Aorta (tissue), 5 donors: ENCODE data around the gene SLC24A3. TPM values are rescaled to one million over a fixed set of nuclear protein-coding genes. Genes with fewer than 3 reads are reported as not detected.

ENCODE experiments used
- ATAC-seq: fragments of 200-7000 bp; cut with Tn5 transposase; one replicate; pipeline ENCODE4 v1.9.1; 2022; ENCODE audit warnings: moderate library complexity; ENCODE audit not compliant: low FRiP score
- DNase-seq, 2 donors: peaks; one replicate each; pipeline ENCODE4 v3.0.0-alpha.2; 2020
- H3K27ac ChIP-seq, 2 donors: one replicate each; pipeline ENCODE4 v1.5.1; 2013; ENCODE audit warnings: low read length in 2 of 2, mild to moderate bottlenecking in 2 of 2, moderate library complexity in 2 of 2, control low read depth in 1 of 2, inconsistent platforms in 1 of 2, low read depth in 1 of 2
- H3K27me3 ChIP-seq, 2 donors: one replicate each; pipeline ENCODE4 v1.6.1; 2013; ENCODE audit warnings: control low read depth in 1 of 2, low read length in 1 of 2, mild to moderate bottlenecking in 1 of 2, moderate library complexity in 1 of 2; ENCODE audit not compliant: insufficient read depth in 2 of 2, control insufficient read depth in 1 of 2
- H3K36me3 ChIP-seq, 2 donors: one replicate each; pipeline ENCODE4 v1.6.1; 2013; ENCODE audit warnings: control low read depth in 1 of 2, low read length in 1 of 2, mild to moderate bottlenecking in 1 of 2; ENCODE audit not compliant: insufficient read depth in 2 of 2, control insufficient read depth in 1 of 2
- H3K4me1 ChIP-seq, 2 donors: one replicate each; pipeline ENCODE4 v1.6.1; 2013; ENCODE audit warnings: low read length in 2 of 2, control low read depth in 1 of 2, mild to moderate bottlenecking in 1 of 2, moderate library complexity in 1 of 2; ENCODE audit not compliant: insufficient read depth in 2 of 2, control insufficient read depth in 1 of 2
- H3K4me3 ChIP-seq, 2 donors: one replicate each; pipeline ENCODE4 v1.5.1; 2013; ENCODE audit warnings: low read length in 2 of 2, control low read depth in 1 of 2, mild to moderate bottlenecking in 1 of 2
- H3K9me3 ChIP-seq: one replicate; pipeline ENCODE4 v1.6.1; 2013; ENCODE audit warnings: mild to moderate bottlenecking, low read length; ENCODE audit not compliant: control insufficient read depth
- WGBS, 2 donors: extraction: QIAGEN DNeasy Blood & Tissue Kit; methylation state at CpG; one replicate each; pipeline ENCODE4 v1.1.7; 2013; 5-methylcytosine and 5-hydroxymethylcytosine counted together
- intact Hi-C, 2 donors: fragments of 100-400 bp; cut with DNase I; formaldehyde crosslinking; loops; one replicate each; pipeline versions ENCODE4 v1.14.2 to v1.15.0; 2022
- polyA plus RNA-seq, 2 donors: library from polyadenylated mRNA; stranded (reverse); fragments of 200-250 nt; gene quantifications; one replicate each; pipeline ENCODE4 v1.2.3, GENCODE V29; 2013
- total RNA-seq, 2 donors: library from RNA; stranded (reverse); fragmentation: NEBNext Ultra II Directional; extraction: Animal tissue kit (Norgen Biotek cat#: 25700); gene quantifications; one replicate each; pipeline ENCODE4 v1.2.1, GENCODE V29; 2021
- donor health status: healthy with polysubstance abuse.
- donor health status: Bipolar disorder and iron deficiency.
- donor health status: DM: no; HTN: no; CAD: no.
- donor health status: DM: no; HTN: no; CAD: no.
- donor health status: DM: yes; HTN: yes; CAD: no.

Gene SLC24A3
- total and polyA plus RNA-seq, 4 donors, result 8.8 to 24.9 (median 19.1) TPM

GRCh38 chr20:19412254-19412653 lies 199.8 kb downstream of the SLC24A3 start:
- intact Hi-C loops, result no loop called here
- H3K27me3 ChIP-seq, result no peaks in the 10 kb centered on the region
- 95 to 97% methylated on average over 3 of the region's 3 CpGs for WGBS, 2 donors
- ATAC-seq, result no peak
- no peak overlapping the region for H3K4me3 ChIP-seq
- H3K4me1 ChIP-seq, result peaks cover 0 to 5% of the 10 kb centered on the region in 2 donors
- no peak overlapping the region for H3K27ac ChIP-seq
- H3K9me3 ChIP-seq, result no peaks in the 10 kb centered on the region
- no peak for DNase-seq
- no peaks in the 10 kb centered on the region for H3K36me3 ChIP-seq

- H3K9me3 ChIP-seq, result peaks cover 2% of the 10 kb centered on the region
- intact Hi-C loops, result no loop called here
- WGBS, 2 donors, result 5 to 17% methylated on average over 1 of the region's 1 CpG
- no peak for DNase-seq
- no peak for ATAC-seq
- H3K36me3 ChIP-seq, result no peaks in the 10 kb centered on the region
- H3K4me1 ChIP-seq, result peaks cover 0 to 5% of the 10 kb centered on the region in 2 donors
- H3K27ac ChIP-seq, result no peak overlapping the region
- no peaks in the 10 kb centered on the region for H3K27me3 ChIP-seq
- H3K4me3 ChIP-seq, result no peak overlapping the region
Observed at GRCh38 chr20:19414600-19414999, 202.2 kb downstream of the SLC24A3 start.

GRCh38 chr20:19415786-19416185 lies 203.3 kb downstream of the SLC24A3 start:
- Histone ChIP-seq H3K4me3 (no peak overlapping the region), H3K27ac (no peak overlapping the region), H3K4me1 (peaks cover 0 to 5% of the 10 kb centered on the region in 2 donors), H3K36me3 (no peaks in the 10 kb centered on the region), H3K27me3 (no peaks in the 10 kb centered on the region), H3K9me3 (peaks cover 2% of the 10 kb centered on the region)
- intact Hi-C loops, result no loop called here
- WGBS, 2 donors, result 90 to 97% methylated on average over 1 of the region's 1 CpG
- no peak for ATAC-seq
- DNase-seq, result no peak

- H3K4me3 ChIP-seq, result no peak overlapping the region
- no peak overlapping the region for H3K27ac ChIP-seq
- no peaks in the 10 kb centered on the region for H3K27me3 ChIP-seq
- H3K4me1 ChIP-seq, result peaks cover 0 to under 1% of the 10 kb centered on the region in 2 donors
- ATAC-seq (no peak), DNase-seq (no peak)
- WGBS, 2 donors, result 95 to 98% methylated on average over 2 of the region's 2 CpGs
- intact Hi-C loops, result no loop called here
- H3K9me3 ChIP-seq, result peaks cover 2% of the 10 kb centered on the region
- no peaks in the 10 kb centered on the region for H3K36me3 ChIP-seq
Observed at GRCh38 chr20:19416627-19417026, 204.2 kb downstream of the SLC24A3 start.

- Histone ChIP-seq H3K4me3 (no peak overlapping the region), H3K36me3 (no peaks in the 10 kb centered on the region), H3K4me1 (no peaks in the 10 kb centered on the region), H3K27ac (no peak overlapping the region), H3K27me3 (no peaks in the 10 kb centered on the region), H3K9me3 (peaks cover 2% of the 10 kb centered on the region)
- intact Hi-C loops, result no loop called here
- DNase-seq (no peak), ATAC-seq (no peak)
- 44 to 66% methylated on average over 4 of the region's 4 CpGs for WGBS, 2 donors
Observed at GRCh38 chr20:19419396-19419795, 207.0 kb downstream of the SLC24A3 start.

GRCh38 chr20:19423097-19423899 lies 210.9 kb downstream of the SLC24A3 start:
- H3K4me3 ChIP-seq, result no peak overlapping the region
- 67 to 76% methylated on average over 9 of the region's 9 CpGs for WGBS, 2 donors
- no peaks in the 10 kb centered on the region for H3K9me3 ChIP-seq
- ATAC-seq, result peak; percentile 11
- peaks cover 0 to 5% of the 10 kb centered on the region in 2 donors for H3K4me1 ChIP-seq
- H3K27ac ChIP-seq, result no peak overlapping the region
- no peaks in the 10 kb centered on the region for H3K27me3 ChIP-seq
- intact Hi-C loops, result no loop called here
- H3K36me3 ChIP-seq, result no peaks in the 10 kb centered on the region
- DNase-seq, result no peak

- no peaks in the 10 kb centered on the region for H3K9me3 ChIP-seq
- H3K27ac ChIP-seq, result no peak overlapping the region
- H3K4me1 ChIP-seq, result peaks cover 0 to 5% of the 10 kb centered on the region in 2 donors
- no peak overlapping the region for H3K4me3 ChIP-seq
- H3K27me3 ChIP-seq, result no peaks in the 10 kb centered on the region
- no peak for ATAC-seq
- intact Hi-C loops, result no loop called here
- H3K36me3 ChIP-seq, result no peaks in the 10 kb centered on the region
- WGBS, 2 donors, result 80 to 81% methylated on average over 8 of the region's 8 CpGs
- DNase-seq, result no peak
Observed at GRCh38 chr20:19423900-19424620, 211.6 kb downstream of the SLC24A3 start.

GRCh38 chr20:19426356-19426755 lies 213.9 kb downstream of the SLC24A3 start:
- Histone ChIP-seq H3K27ac (no peak overlapping the region), H3K36me3 (no peaks in the 10 kb centered on the region), H3K4me1 (peaks cover 0 to 5% of the 10 kb centered on the region in 2 donors), H3K4me3 (no peak overlapping the region), H3K27me3 (no peaks in the 10 kb centered on the region), H3K9me3 (no peaks in the 10 kb centered on the region)
- DNase-seq, result no peak
- intact Hi-C loops, result no loop called here
- ATAC-seq, result no peak
- 93% methylated on average over 3 of the region's 3 CpGs for WGBS, 2 donors

GRCh38 chr20:19427480-19427879 lies 215.0 kb downstream of the SLC24A3 start:
- Histone ChIP-seq H3K27me3 (no peaks in the 10 kb centered on the region), H3K4me3 (no peak overlapping the region), H3K27ac (no peak overlapping the region), H3K36me3 (no peaks in the 10 kb centered on the region), H3K4me1 (peaks cover 0 to 5% of the 10 kb centered on the region in 2 donors), H3K9me3 (no peaks in the 10 kb centered on the region)
- no peak for DNase-seq
- intact Hi-C loops, result no loop called here
- WGBS, 2 donors, result 72 to 73% methylated on average over 9 of the region's 9 CpGs
- no peak for ATAC-seq
